GM12878 (cell line): Measurements from ENCODE around the gene SRSF12. TPM values are rescaled to one million over a fixed set of nuclear protein-coding genes. Genes with fewer than 3 reads are reported as not detected.

Experiments
- BACH1 ChIP-seq: fragments of 450-650 bp; IDR thresholded peaks from 2 replicates; pipeline ENCODE4 v1.6.1; 2017; ENCODE audit warnings: mild to moderate bottlenecking, borderline replicate concordance
- CBX3 ChIP-seq: fragments of 200-600 bp; sonication (generic); IDR thresholded peaks from 2 replicates; pipeline ENCODE4 v1.6.1; 2016; ENCODE audit warnings: low read depth, borderline replicate concordance
- EP300 ChIP-seq, 2 experiments: fragments of 150-350 bp in 1 of 2; IDR thresholded peaks; 2 replicates each; pipeline ENCODE4 v1.6.1; 2011 to 2012; ENCODE audit warnings: low read depth in 2 of 2, low read length in 2 of 2, borderline replicate concordance in 1 of 2, improper control_type of control experiment in 1 of 2, inconsistent platforms in 1 of 2; ENCODE audit not compliant: control insufficient read depth in 1 of 2
- GABPA ChIP-seq: IDR thresholded peaks from 2 replicates; pipeline ENCODE4 v1.6.1; 2014; ENCODE audit warnings: antibody characterized with exemption, low read depth, mild to moderate bottlenecking, inconsistent platforms
- HDGF ChIP-seq: fragments of 450-650 bp; IDR thresholded peaks from 2 replicates; pipeline ENCODE4 v1.6.1; 2016; ENCODE audit warnings: antibody characterized with exemption
- NFXL1 ChIP-seq: fragments of 450-650 bp; IDR thresholded peaks from 2 replicates; pipeline ENCODE4 v1.6.1; 2017; ENCODE audit warnings: antibody characterized with exemption, mild to moderate bottlenecking, borderline replicate concordance
- POLR2A ChIP-seq: IDR thresholded peaks from 2 replicates; pipeline ENCODE4 v1.6.1; 2011; ENCODE audit warnings: low read depth, mild to moderate bottlenecking, low read length
- STAT1 ChIP-seq: fragments of 450-650 bp; conservative IDR thresholded peaks from 2 replicates; pipeline ENCODE4 v1.6.1; 2014; ENCODE audit warnings: antibody characterized with exemption, mild to moderate bottlenecking
- SUPT20H ChIP-seq: IDR thresholded peaks from 2 replicates; pipeline ENCODE4 v1.6.1; 2011; ENCODE audit warnings: low read depth, mild to moderate bottlenecking, low read length, moderate library complexity, borderline replicate concordance; ENCODE audit not compliant: control insufficient read depth
- TCF7 ChIP-seq: IDR thresholded peaks from 2 replicates; pipeline ENCODE4 v1.6.1; 2014; ENCODE audit warnings: antibody characterized with exemption, borderline replicate concordance
- ZSCAN29 ChIP-seq: fragments of 450-650 bp; IDR thresholded peaks from 2 replicates; pipeline ENCODE4 v1.6.1; 2017; ENCODE audit warnings: mild to moderate bottlenecking, moderate library complexity
- polyA plus RNA-seq, 11 experiments: library from polyadenylated mRNA; depleted of rRNA in 4 of 11; unstranded in 6 of 11; stranded (reverse) in 5 of 11; fragments of >200 nt; fragmentation: Nextera tagmentation in 4 of 11; fragmentation: Illumina TruSeq in 1 of 11; extraction: Ambion mirVana in 4 of 11; extraction: Trizol in 1 of 11; gene quantifications; 1 replicate in 1 of 11; 2 replicates in 10 of 11; pipeline versions ENCODE4 v1.2.1 to v1.2.3, GENCODE V29; 2011 to 2016; ENCODE audit warnings: inconsistent platforms in 2 of 11, missing spikeins in 2 of 11, low read depth in 1 of 11
- total RNA-seq, 4 experiments: library from RNA; depleted of rRNA in 3 of 4; stranded (reverse); fragments of >200 nt in 3 of 4; fragmentation: Illumina TruSeq in 1 of 4; extraction: Trizol in 1 of 4; gene quantifications; 2 replicates each; pipeline versions ENCODE4 v1.2.1 to v1.2.3, GENCODE V29; 2013 to 2021
- TF ChIP-seq, protein P1 (sequence below): fragments of 450-650 bp; formaldehyde crosslinking; IDR thresholded peaks from 2 replicates; pipeline ENCODE4 v1.4.0; 2022; ENCODE audit warnings: mild to moderate bottlenecking, moderate library complexity
- TF ChIP-seq, protein P2 (sequence below): IDR thresholded peaks from 2 replicates; pipeline ENCODE4 v1.6.1; 2011; ENCODE audit warnings: mild to moderate bottlenecking, low read depth, low read length, moderate library complexity; ENCODE audit not compliant: insufficient replicate concordance
- TF ChIP-seq, protein P3 (sequence below): IDR thresholded peaks from 2 replicates; pipeline ENCODE4 v1.6.1; 2012; ENCODE audit warnings: low read length, inconsistent platforms
- TF ChIP-seq, protein P4 (sequence below): fragments of 450-650 bp; IDR thresholded peaks from 2 replicates; pipeline ENCODE4 v1.6.1; 2017; ENCODE audit warnings: antibody characterized with exemption, mild to moderate bottlenecking, moderate library complexity
- TF ChIP-seq, protein P5 (sequence below): fragments of 450-650 bp; IDR thresholded peaks from 2 replicates; pipeline ENCODE4 v1.6.1; 2017; ENCODE audit warnings: mild to moderate bottlenecking

Gene SRSF12
- total and polyA plus RNA-seq, 10 of the 15 experiments (the other 5 are each of a cell fraction or from before 2014, with no cell fraction given) = 0.03 to 0.23 TPM; not detected in 8

DNA sequence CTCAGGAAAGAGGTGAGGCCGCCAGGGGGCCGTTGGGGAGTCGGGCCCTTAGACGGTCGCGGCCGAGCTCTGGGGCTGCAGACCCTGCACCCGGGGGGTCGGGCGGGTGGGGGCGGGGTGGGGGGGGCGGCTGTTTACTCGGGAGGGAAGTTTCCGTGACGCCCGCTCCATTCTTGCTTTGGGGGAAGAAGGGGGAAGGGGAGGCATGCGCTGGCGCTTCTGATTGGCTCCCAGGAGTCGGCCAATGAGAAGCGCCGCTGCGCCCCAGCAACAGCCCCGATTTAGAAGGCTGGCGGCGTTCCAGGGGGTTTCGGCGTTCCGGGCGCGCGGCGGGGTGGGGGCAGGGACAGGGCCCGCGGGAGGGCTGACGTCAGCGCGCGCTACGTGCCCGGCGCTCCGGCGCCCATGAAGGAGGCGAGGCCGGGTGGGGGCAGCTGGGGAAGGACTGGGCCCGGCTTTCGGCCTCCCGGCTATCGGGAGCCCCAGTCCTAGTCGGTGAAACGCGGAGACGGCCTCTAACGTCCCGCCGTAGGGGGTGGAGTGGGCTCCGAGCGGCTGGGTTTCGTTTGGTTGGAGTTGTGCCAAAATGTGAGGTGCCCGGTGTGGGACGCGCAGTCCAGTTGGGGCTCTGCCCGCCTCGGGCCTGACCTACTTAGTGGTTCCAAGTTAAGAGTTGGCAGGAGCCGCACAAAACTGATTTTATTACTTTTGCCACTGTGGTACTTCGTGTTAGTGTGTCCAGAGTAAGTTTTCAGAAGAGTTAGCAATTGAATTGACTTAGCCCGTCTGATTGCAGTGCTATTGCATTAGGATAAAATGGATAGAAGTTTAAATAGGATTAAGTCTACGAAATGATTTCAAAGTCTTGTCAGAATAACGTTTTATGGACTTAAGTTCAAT is 36.2 kb downstream of the SRSF12 start (continued):
- TF ChIP-seq, protein P1, sequence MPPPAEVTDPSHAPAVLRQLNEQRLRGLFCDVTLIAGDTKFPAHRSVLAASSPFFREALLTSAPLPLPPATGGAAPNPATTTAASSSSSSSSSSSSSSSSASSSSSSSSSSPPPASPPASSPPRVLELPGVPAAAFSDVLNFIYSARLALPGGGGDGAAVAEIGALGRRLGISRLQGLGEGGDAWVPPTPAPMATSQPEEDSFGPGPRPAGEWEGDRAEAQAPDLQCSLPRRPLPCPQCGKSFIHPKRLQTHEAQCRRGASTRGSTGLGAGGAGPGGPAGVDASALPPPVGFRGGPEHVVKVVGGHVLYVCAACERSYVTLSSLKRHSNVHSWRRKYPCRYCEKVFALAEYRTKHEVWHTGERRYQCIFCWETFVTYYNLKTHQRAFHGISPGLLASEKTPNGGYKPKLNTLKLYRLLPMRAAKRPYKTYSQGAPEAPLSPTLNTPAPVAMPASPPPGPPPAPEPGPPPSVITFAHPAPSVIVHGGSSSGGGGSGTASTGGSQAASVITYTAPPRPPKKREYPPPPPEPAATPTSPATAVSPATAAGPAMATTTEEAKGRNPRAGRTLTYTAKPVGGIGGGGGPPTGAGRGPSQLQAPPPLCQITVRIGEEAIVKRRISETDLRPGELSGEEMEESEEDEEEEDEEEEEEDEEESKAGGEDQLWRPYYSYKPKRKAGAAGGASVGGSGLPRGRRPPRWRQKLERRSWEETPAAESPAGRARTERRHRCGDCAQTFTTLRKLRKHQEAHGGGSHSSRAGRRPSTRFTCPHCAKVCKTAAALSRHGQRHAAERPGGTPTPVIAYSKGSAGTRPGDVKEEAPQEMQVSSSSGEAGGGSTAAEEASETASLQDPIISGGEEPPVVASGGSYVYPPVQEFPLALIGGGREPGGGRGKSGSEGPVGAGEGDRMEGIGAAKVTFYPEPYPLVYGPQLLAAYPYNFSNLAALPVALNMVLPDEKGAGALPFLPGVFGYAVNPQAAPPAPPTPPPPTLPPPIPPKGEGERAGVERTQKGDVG (CRISPR knock-in tag) = no peak
- TF ChIP-seq STAT1 (0 out of 2 replicates have a peak, but pooled peaks have one; percentile 65), CBX3 (no peak), TCF7 (no peak), ZSCAN29 (no peak), GABPA (no peak), POLR2A (peak; percentile 85), NFXL1 (no peak), SUPT20H (no peak), HDGF (0 out of 2 replicates have a peak, but pooled peaks have one; percentile 52), BACH1 (peak; percentile 98), EP300 (IDR thresholded peaks at IDR 0.05; ENCODE audit: borderline replicate concordance in 1 of 2, control insufficient read depth in 1 of 2, low read depth in 2 of 2, low read length in 2 of 2) (peak; percentile 66 to 95)
- TF ChIP-seq, protein P2, sequence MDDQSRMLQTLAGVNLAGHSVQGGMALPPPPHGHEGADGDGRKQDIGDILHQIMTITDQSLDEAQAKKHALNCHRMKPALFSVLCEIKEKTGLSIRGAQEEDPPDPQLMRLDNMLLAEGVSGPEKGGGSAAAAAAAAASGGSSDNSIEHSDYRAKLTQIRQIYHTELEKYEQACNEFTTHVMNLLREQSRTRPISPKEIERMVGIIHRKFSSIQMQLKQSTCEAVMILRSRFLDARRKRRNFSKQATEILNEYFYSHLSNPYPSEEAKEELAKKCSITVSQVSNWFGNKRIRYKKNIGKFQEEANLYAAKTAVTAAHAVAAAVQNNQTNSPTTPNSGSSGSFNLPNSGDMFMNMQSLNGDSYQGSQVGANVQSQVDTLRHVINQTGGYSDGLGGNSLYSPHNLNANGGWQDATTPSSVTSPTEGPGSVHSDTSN = no peak
- TF ChIP-seq, protein P3, sequence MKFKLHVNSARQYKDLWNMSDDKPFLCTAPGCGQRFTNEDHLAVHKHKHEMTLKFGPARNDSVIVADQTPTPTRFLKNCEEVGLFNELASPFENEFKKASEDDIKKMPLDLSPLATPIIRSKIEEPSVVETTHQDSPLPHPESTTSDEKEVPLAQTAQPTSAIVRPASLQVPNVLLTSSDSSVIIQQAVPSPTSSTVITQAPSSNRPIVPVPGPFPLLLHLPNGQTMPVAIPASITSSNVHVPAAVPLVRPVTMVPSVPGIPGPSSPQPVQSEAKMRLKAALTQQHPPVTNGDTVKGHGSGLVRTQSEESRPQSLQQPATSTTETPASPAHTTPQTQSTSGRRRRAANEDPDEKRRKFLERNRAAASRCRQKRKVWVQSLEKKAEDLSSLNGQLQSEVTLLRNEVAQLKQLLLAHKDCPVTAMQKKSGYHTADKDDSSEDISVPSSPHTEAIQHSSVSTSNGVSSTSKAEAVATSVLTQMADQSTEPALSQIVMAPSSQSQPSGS = peak; percentile 85
- TF ChIP-seq, protein P4, sequence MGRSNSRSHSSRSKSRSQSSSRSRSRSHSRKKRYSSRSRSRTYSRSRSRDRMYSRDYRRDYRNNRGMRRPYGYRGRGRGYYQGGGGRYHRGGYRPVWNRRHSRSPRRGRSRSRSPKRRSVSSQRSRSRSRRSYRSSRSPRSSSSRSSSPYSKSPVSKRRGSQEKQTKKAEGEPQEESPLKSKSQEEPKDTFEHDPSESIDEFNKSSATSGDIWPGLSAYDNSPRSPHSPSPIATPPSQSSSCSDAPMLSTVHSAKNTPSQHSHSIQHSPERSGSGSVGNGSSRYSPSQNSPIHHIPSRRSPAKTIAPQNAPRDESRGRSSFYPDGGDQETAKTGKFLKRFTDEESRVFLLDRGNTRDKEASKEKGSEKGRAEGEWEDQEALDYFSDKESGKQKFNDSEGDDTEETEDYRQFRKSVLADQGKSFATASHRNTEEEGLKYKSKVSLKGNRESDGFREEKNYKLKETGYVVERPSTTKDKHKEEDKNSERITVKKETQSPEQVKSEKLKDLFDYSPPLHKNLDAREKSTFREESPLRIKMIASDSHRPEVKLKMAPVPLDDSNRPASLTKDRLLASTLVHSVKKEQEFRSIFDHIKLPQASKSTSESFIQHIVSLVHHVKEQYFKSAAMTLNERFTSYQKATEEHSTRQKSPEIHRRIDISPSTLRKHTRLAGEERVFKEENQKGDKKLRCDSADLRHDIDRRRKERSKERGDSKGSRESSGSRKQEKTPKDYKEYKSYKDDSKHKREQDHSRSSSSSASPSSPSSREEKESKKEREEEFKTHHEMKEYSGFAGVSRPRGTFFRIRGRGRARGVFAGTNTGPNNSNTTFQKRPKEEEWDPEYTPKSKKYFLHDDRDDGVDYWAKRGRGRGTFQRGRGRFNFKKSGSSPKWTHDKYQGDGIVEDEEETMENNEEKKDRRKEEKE = no peak
- TF ChIP-seq, protein P5, sequence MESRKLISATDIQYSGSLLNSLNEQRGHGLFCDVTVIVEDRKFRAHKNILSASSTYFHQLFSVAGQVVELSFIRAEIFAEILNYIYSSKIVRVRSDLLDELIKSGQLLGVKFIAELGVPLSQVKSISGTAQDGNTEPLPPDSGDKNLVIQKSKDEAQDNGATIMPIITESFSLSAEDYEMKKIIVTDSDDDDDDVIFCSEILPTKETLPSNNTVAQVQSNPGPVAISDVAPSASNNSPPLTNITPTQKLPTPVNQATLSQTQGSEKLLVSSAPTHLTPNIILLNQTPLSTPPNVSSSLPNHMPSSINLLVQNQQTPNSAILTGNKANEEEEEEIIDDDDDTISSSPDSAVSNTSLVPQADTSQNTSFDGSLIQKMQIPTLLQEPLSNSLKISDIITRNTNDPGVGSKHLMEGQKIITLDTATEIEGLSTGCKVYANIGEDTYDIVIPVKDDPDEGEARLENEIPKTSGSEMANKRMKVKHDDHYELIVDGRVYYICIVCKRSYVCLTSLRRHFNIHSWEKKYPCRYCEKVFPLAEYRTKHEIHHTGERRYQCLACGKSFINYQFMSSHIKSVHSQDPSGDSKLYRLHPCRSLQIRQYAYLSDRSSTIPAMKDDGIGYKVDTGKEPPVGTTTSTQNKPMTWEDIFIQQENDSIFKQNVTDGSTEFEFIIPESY = no peak
